ENCODE measurements around the gene SSC4D.

DNA sequence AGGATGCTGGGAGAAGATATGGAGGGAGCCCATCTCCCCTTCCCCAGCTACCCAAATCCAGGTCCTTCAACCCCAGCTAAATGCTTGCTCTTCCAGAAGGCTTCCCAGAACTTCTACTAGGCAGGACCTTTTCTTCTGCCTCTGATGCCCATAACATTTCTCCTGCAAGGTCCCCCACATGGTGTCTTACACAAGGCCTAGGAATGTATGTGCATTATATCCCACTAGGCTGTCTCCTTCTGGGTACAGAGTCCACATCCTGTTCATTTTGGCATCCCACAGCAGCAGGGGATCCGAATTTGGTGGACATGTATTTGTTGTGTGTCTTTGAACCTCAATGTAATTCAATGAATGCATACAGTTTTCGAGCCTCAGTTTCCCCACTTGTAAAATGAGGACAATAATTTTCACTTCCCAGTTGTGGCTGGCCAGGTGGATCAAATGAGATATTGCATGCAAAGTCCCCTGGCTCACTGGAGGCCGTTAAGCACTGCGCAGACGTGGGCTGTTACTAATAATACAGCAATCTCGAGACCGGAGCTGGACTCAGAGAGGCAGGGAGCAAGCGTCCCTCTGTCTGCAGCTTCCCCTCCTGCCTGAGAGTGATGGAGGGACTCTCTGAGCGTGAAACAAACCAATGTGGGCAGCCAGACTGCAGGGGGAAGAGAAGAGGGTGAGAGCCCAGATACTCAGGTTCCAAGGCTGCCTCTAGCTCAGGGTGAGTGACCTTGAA, 32.1 kb downstream of the SSC4D start:
- TF ChIP-seq, protein P1, sequence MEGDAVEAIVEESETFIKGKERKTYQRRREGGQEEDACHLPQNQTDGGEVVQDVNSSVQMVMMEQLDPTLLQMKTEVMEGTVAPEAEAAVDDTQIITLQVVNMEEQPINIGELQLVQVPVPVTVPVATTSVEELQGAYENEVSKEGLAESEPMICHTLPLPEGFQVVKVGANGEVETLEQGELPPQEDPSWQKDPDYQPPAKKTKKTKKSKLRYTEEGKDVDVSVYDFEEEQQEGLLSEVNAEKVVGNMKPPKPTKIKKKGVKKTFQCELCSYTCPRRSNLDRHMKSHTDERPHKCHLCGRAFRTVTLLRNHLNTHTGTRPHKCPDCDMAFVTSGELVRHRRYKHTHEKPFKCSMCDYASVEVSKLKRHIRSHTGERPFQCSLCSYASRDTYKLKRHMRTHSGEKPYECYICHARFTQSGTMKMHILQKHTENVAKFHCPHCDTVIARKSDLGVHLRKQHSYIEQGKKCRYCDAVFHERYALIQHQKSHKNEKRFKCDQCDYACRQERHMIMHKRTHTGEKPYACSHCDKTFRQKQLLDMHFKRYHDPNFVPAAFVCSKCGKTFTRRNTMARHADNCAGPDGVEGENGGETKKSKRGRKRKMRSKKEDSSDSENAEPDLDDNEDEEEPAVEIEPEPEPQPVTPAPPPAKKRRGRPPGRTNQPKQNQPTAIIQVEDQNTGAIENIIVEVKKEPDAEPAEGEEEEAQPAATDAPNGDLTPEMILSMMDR (IDR thresholded peaks at IDR 0.05; ENCODE audit: borderline replicate concordance, extremely low read depth, low read length, poor library complexity, severe bottlenecking), result no peak
- TF ChIP-seq EZH2 (IDR thresholded peaks at IDR 0.05; ENCODE audit: borderline replicate concordance, low read depth, low read length, severe bottlenecking), result no peak

All from DND-41 (cell line).